ENCODE measurements around the gene HMGB2.

HMGB2 gene

GRCh38 chr4:173371292-173372192 is 37.4 kb upstream of the HMGB2 start:
- peak overlapping the region; percentile 95 for H3K4me3 ChIP-seq (ENCODE audit: low read depth, low read length)
- in situ Hi-C loops (cut with HindIII; ENCODE audit: low sequenced_read_pairs): no loop called here
- no peak for TF ChIP-seq CTCF (IDR thresholded peaks at IDR 0.05; ENCODE audit: low read depth, low read length, missing control alignments)
- no peak for DNase-seq (ENCODE audit: low read depth)

DNA sequence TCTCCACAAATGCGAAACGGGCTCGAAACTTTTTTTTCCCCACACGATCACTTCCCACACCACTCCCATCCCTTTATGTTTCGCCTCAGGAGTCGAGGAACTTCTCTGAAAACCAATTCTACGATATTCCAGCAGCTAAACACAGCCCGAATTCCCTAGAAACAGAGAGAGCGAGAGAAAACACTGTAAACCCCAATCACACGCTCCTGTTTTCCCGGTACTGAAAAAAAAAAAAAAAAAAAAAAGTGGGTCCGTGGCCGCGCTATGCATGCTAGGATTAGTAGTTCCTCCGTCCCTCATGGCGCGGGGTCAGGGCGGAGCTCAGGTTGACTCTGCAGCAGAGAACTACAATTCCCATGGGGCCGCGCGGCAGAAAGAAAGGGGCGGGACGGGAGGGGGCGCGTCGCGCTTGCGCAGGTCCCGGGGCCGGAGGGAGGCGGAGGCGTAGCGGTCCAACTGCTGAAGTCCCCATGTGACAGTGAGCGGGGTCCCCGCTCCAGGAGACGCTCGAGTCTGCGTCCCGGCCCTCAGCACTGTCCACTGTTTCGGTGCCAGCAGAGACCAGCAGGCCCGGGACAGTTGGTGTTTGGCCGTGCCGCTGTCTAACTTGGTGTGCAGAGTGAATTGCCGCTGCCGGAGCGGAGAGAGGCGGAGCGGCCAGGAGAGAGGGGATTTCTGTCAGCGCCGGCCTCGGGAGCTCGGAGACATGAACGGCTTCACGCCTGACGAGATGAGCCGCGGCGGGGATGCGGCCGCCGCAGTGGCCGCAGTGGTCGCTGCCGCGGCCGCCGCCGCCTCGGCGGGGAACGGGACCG is 36.5 kb upstream of the HMGB2 start, which contains the start of gene SAP30:
TSS of gene SAP30 (plus strand) at position 478 of the 815 bp plus-strand sequence. CDS start at position 707, 229 bp downstream.
- in situ Hi-C loops (cut with HindIII; ENCODE audit: low sequenced_read_pairs): no loop called here
- DNase-seq (ENCODE audit: low read depth): peak; percentile 95
- TF ChIP-seq CTCF (IDR thresholded peaks at IDR 0.05; ENCODE audit: low read depth, low read length, missing control alignments): no peak

GRCh38 chr4:173370130-173370476 is 35.9 kb upstream of the HMGB2 start:
- in situ Hi-C loops (cut with HindIII; ENCODE audit: low sequenced_read_pairs): no loop called here
- TF ChIP-seq CTCF (IDR thresholded peaks at IDR 0.05; ENCODE audit: low read depth, low read length, missing control alignments): no peak
- no peak for DNase-seq (ENCODE audit: low read depth)
- H3K4me3 ChIP-seq (ENCODE audit: low read depth, low read length): peak overlapping the region; percentile 95

More for the DNA sequence above, 36.5 kb upstream of the HMGB2 start, which contains the start of gene SAP30:
- peak within 1 kb of the TSS; percentile 95 for H3K4me3 ChIP-seq (ENCODE audit: low read depth, low read length)

DNA sequence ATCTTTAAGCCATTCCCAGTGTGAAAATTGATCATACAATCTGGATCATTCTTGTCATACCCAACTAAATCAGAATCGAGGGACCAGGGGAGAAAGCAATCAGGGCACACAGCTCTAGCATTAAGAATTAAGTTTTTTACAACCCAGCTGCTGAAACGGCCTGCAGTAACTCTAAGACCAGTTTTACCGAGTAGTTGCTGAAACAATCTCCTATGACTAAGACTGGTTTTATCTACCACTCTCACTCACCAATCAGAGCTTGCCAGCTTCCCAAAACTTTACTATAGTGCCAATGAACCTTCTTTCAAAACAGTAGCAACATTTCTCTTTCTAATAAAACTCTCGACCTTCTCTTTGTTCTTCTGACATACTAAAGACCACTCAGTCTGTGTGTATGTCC is 33.8 kb upstream of the HMGB2 start:
- DNase-seq (ENCODE audit: low read depth): no peak
- peak overlapping the region; percentile 25 for H3K4me3 ChIP-seq (ENCODE audit: low read depth, low read length)
- in situ Hi-C loops (cut with HindIII; ENCODE audit: low sequenced_read_pairs): no loop called here
- no peak for TF ChIP-seq CTCF (IDR thresholded peaks at IDR 0.05; ENCODE audit: low read depth, low read length, missing control alignments)

- no peak overlapping the region for H3K4me3 ChIP-seq (ENCODE audit: low read depth, low read length)
- no peak for TF ChIP-seq CTCF (IDR thresholded peaks at IDR 0.05; ENCODE audit: low read depth, low read length, missing control alignments)
- DNase-seq (ENCODE audit: low read depth): no peak
- in situ Hi-C loops (cut with HindIII; ENCODE audit: low sequenced_read_pairs): no loop called here
These were observed 33.1 kb upstream of the HMGB2 start for GRCh38 chr4:173367285-173367684.

DNA sequence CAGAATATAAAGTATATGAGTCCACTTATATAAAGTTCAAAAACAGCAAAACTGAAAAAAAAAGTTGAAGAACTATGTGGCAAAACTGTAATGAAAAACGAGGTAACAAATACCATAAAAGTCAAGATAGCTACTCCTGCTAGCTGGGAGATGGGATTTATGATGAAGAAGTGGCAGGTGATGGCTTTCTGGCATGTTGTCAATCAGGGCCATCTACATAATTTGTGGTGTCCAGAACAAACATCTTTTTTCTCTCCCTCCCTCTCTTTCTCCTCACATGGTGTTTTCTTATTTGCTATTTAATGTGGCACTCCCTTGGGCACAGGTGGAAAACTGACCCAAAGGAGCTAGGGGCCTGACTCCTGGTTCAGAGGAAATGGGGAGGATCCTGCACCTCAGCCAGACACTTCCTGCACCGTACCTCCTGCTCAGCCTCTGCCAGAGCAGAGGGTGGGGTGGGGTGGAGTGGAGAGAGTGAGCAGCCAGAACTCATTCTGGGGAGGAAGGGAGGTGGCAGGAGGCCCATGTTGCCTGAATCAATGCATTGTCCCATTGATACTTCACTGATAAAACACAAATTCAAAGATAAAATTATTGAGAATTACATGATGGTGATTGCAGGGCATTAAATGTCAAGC is 31.3 kb upstream of the HMGB2 start:
- no peak for DNase-seq (ENCODE audit: low read depth)
- no peak for TF ChIP-seq CTCF (IDR thresholded peaks at IDR 0.05; ENCODE audit: low read depth, low read length, missing control alignments)
- in situ Hi-C loops (cut with HindIII; ENCODE audit: low sequenced_read_pairs): no loop called here
- H3K4me3 ChIP-seq (ENCODE audit: low read depth, low read length): no peak overlapping the region
